H1 (cell line): ENCODE results near the gene GRID1.

ENCODE experiments used
- BCL11A ChIP-seq, 2 experiments: IDR thresholded peaks; one replicate each; pipeline ENCODE4 v1.6.1; 2011; ENCODE audit warnings: low read depth in 2 of 2, low read length in 2 of 2, mild to moderate bottlenecking in 2 of 2
- CBX5 ChIP-seq: fragments of 300-800, 300-1000 bp; sonication (generic); IDR thresholded peaks from 2 replicates; pipeline ENCODE4 v1.7.1; 2016; ENCODE audit warnings: antibody characterized with exemption, low read length, low read depth
- EGR1 ChIP-seq: IDR thresholded peaks from 2 replicates; pipeline ENCODE4 v1.6.1; 2011; ENCODE audit warnings: low read depth, low read length, borderline replicate concordance
- EP300 ChIP-seq, 2 experiments: IDR thresholded peaks; 1 replicate in 1 of 2; 2 replicates in 1 of 2; pipeline ENCODE4 v1.6.1; 2011 to 2012; ENCODE audit warnings: low read depth in 2 of 2, low read length in 2 of 2, mild to moderate bottlenecking in 2 of 2, borderline replicate concordance in 1 of 2, inconsistent platforms in 1 of 2, moderate library complexity in 1 of 2
- EZH2 ChIP-seq: fragments of 200-600 bp; sonication (generic); IDR thresholded peaks from 2 replicates; pipeline ENCODE4 v1.7.1; 2012; ENCODE audit warnings: low read depth, mild to moderate bottlenecking, moderate library complexity, low read length, inconsistent platforms; ENCODE audit not compliant: severe bottlenecking
- GABPA ChIP-seq: IDR thresholded peaks from 2 replicates; pipeline ENCODE4 v1.6.1; 2011; ENCODE audit warnings: mild to moderate bottlenecking, low read length, moderate library complexity, borderline replicate concordance; ENCODE audit not compliant: insufficient read depth
- KDM5A ChIP-seq: fragments of 200-600 bp; IDR thresholded peaks from 2 replicates; pipeline ENCODE4 v1.7.1; 2012; ENCODE audit warnings: mild to moderate bottlenecking, low read length, inconsistent platforms, mixed read lengths
- POLR2A ChIP-seq, 2 experiments: IDR thresholded peaks; 1 replicate in 1 of 2; 2 replicates in 1 of 2; pipeline ENCODE4 v1.6.1; 2011; ENCODE audit warnings: low read depth in 2 of 2, low read length in 2 of 2, mild to moderate bottlenecking in 2 of 2; ENCODE audit errors: control extremely low read depth in 1 of 2
- RBBP5 ChIP-seq: IDR thresholded peaks from 2 replicates; pipeline ENCODE4 v1.7.1; 2012; ENCODE audit warnings: low read depth, mild to moderate bottlenecking, inconsistent platforms, low read length, moderate library complexity, borderline replicate concordance
- RXRA ChIP-seq: IDR thresholded peaks from 2 replicates; pipeline ENCODE4 v1.6.1; 2011; ENCODE audit warnings: low read depth, mild to moderate bottlenecking, low read length, moderate library complexity; ENCODE audit not compliant: insufficient read depth
- SAP30 ChIP-seq: fragments of 300-600 bp; sonication (generic); IDR thresholded peaks from 2 replicates; pipeline ENCODE4 v1.7.1; 2012; ENCODE audit warnings: low read length, moderate library complexity, mild to moderate bottlenecking, inconsistent platforms; ENCODE audit not compliant: insufficient read depth, insufficient replicate concordance
- TF ChIP-seq, protein P1 (sequence below), 3 experiments: IDR thresholded peaks; 1 replicate in 2 of 3; 2 replicates in 1 of 3; pipeline versions ENCODE4 v1.5.1 to v1.6.1; 2011; ENCODE audit warnings: low read length in 3 of 3, mild to moderate bottlenecking in 3 of 3, inconsistent platforms in 2 of 3, low read depth in 1 of 3, moderate library complexity in 1 of 3; ENCODE audit not compliant: insufficient read depth in 1 of 3; ENCODE audit errors: control extremely low read depth in 1 of 3
- TF ChIP-seq, protein P2 (sequence below): IDR thresholded peaks from 2 replicates; pipeline ENCODE4 v1.6.1; 2012; ENCODE audit warnings: inconsistent platforms

DNA sequence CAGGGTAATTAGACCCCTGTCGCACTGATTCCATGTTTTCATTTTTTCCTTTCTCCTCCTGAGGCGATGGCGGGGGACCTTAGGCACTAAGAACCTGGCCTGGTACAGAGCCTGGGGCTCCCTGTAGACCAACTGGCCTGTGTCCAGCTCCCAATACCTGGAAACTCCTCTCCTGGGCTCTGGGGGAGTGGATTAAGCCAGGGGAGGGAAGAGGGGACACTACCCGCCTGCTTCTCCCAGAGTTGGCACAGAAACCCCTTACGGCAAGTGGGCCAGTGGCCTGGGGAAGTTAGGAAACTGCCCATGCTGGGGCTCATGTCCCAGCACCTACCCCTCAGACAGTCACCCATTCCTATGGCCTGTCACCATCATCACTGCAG lies 121.6 kb downstream of the GRID1 start:
- TF ChIP-seq EP300 (IDR thresholded peaks at IDR 0.05; ENCODE audit: borderline replicate concordance in 1 of 2, low read depth in 2 of 2, low read length in 2 of 2) (no peak), KDM5A (no peak), EGR1 (no peak), EZH2 (no peak), RBBP5 (no peak), RXRA (no peak), GABPA (no peak), CBX5 (no peak), SAP30 (no peak), BCL11A (IDR thresholded peaks at IDR 0.05; ENCODE audit: low read depth in 2 of 2, low read length in 2 of 2) (no peak), POLR2A (IDR thresholded peaks at IDR 0.05; ENCODE audit: control extremely low read depth in 1 of 2, low read depth in 2 of 2, low read length in 2 of 2) (no peak)
- TF ChIP-seq, protein P1, sequence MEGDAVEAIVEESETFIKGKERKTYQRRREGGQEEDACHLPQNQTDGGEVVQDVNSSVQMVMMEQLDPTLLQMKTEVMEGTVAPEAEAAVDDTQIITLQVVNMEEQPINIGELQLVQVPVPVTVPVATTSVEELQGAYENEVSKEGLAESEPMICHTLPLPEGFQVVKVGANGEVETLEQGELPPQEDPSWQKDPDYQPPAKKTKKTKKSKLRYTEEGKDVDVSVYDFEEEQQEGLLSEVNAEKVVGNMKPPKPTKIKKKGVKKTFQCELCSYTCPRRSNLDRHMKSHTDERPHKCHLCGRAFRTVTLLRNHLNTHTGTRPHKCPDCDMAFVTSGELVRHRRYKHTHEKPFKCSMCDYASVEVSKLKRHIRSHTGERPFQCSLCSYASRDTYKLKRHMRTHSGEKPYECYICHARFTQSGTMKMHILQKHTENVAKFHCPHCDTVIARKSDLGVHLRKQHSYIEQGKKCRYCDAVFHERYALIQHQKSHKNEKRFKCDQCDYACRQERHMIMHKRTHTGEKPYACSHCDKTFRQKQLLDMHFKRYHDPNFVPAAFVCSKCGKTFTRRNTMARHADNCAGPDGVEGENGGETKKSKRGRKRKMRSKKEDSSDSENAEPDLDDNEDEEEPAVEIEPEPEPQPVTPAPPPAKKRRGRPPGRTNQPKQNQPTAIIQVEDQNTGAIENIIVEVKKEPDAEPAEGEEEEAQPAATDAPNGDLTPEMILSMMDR (IDR thresholded peaks at IDR 0.05; ENCODE audit: control extremely low read depth in 1 of 3, insufficient read depth in 1 of 3, low read depth in 1 of 3, low read length in 3 of 3) = no peak
- TF ChIP-seq, protein P2, sequence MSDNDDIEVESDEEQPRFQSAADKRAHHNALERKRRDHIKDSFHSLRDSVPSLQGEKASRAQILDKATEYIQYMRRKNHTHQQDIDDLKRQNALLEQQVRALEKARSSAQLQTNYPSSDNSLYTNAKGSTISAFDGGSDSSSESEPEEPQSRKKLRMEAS = no peak
